GM12878 (cell line): Measurements from ENCODE around the gene BAAT. TPM values are rescaled to one million over a fixed set of nuclear protein-coding genes. Genes with fewer than 3 reads are reported as not detected.

Source experiments
- ATAC-seq: fragments of 200-7000 bp; cut with Tn5 transposase; 3 replicates; pipeline ENCODE4 v1.9.1; 2020; ENCODE audit warnings: mild to moderate bottlenecking, moderate library complexity
- BruUV-seq: library from RNA; stranded (reverse); fragments of 400-500 nt; replicated peaks from 2 replicates; lab custom pipeline; 2021; lab: Mats Ljungman, UMichigan
- CTCF ChIA-PET: fragments of 300-600 bp; sonication (Branson Sonifier 250); formaldehyde crosslinking; extraction: SDS; loops from one replicate; lab custom pipeline; 2021; ENCODE audit warnings: inconsistent platforms; lab: Yijun Ruan, JAX
- POLR2A ChIA-PET: fragments of 350-600 bp; formaldehyde crosslinking; extraction: SDS; loops from one replicate; lab custom pipeline; 2021; ENCODE audit warnings: inconsistent platforms; lab: Charles Lee
- RAD21 ChIA-PET: fragments of 300-600 bp; sonication (Branson Sonifier 250); formaldehyde crosslinking; loops from one replicate; lab custom pipeline; 2023; ENCODE audit warnings: antibody characterized with exemption; ENCODE audit not compliant: unreplicated experiment; lab: Charles Lee
- SMC1A ChIA-PET: fragments of 300-600 bp; sonication (Branson Sonifier 250); formaldehyde crosslinking; loops from one replicate; lab custom pipeline; 2023; ENCODE audit not compliant: unreplicated experiment, uncharacterized antibody; lab: Charles Lee
- DNase-seq: peaks from one replicate; pipeline ENCODE4 v3.0.0-alpha.2; 2011; ENCODE audit warnings: low read depth, low spot score
- FAIRE-seq: peaks from 3 replicates; lab custom pipeline; 2011; peaks lifted over from hg19 to GRCh38; lab: Jason Lieb, UNC
- H2AFZ ChIP-seq: 2 replicates; pipeline ENCODE4 v1.6.0; 2011; ENCODE audit warnings: low read depth, low read length, control low read depth; ENCODE audit not compliant: control insufficient read depth
- H3K27ac ChIP-seq: 2 replicates; pipeline ENCODE4 v1.5.1; 2011; ENCODE audit warnings: control low read depth; ENCODE audit not compliant: control insufficient read depth, insufficient read depth
- H3K27me3 ChIP-seq, 2 experiments: replicated peaks in 1 of 2; 2 replicates each; pipeline versions ENCODE4 v1.6.0 to v1.6.1; 2011; ENCODE audit warnings: low read length in 1 of 2; ENCODE audit not compliant: control insufficient read depth in 2 of 2, insufficient read depth in 2 of 2
- H3K36me3 ChIP-seq, 2 experiments: 2 replicates each; pipeline ENCODE4 v1.5.1; 2011; ENCODE audit warnings: low read length in 1 of 2; ENCODE audit not compliant: control insufficient read depth in 2 of 2, insufficient read depth in 2 of 2
- H3K4me1 ChIP-seq: 2 replicates; pipeline ENCODE4 v1.6.1; 2011; ENCODE audit warnings: mild to moderate bottlenecking, low read length, moderate library complexity, mixed read lengths; ENCODE audit not compliant: control insufficient read depth, insufficient read depth
- H3K4me2 ChIP-seq: 2 replicates; pipeline ENCODE4 v1.6.0; 2011; ENCODE audit warnings: control low read depth; ENCODE audit not compliant: control insufficient read depth, insufficient read depth
- H3K4me3 ChIP-seq: fragments of 200-600 bp; sonication (generic); 2 replicates; pipeline ENCODE4 v1.5.1; 2016
- H3K79me2 ChIP-seq: 2 replicates; pipeline ENCODE4 v1.6.0; 2011; ENCODE audit warnings: low read length; ENCODE audit not compliant: control insufficient read depth, insufficient read depth
- H3K9ac ChIP-seq: 2 replicates; pipeline ENCODE4 v1.8.0; 2011; ENCODE audit warnings: low read length, control low read depth, mixed read lengths; ENCODE audit not compliant: control insufficient read depth, insufficient read depth
- H3K9me3 ChIP-seq: replicated peaks from 3 replicates; pipeline ENCODE4 v1.5.1; 2011; ENCODE audit warnings: mild to moderate bottlenecking, low read length; ENCODE audit not compliant: control insufficient read depth, insufficient read depth
- H4K20me1 ChIP-seq: 2 replicates; pipeline ENCODE4 v1.6.0; 2011; ENCODE audit not compliant: control insufficient read depth, insufficient read depth
- BCL11A ChIP-seq: IDR thresholded peaks from 2 replicates; pipeline ENCODE4 v1.6.1; 2011; ENCODE audit warnings: low read depth, low read length
- CBX5 ChIP-seq: sonication (generic); IDR thresholded peaks from 2 replicates; pipeline ENCODE4 v1.6.1; 2016; ENCODE audit warnings: low read depth, moderate library complexity, mild to moderate bottlenecking, inconsistent platforms
- CEBPZ ChIP-seq: fragments of 150-350 bp; IDR thresholded peaks from 2 replicates; pipeline ENCODE4 v1.6.1; 2016; ENCODE audit warnings: low read depth, low read length
- CREM ChIP-seq: IDR thresholded peaks from 2 replicates; pipeline ENCODE4 v1.6.1; 2014; ENCODE audit warnings: antibody characterized with exemption, low read depth
- ESRRA ChIP-seq: IDR thresholded peaks from 2 replicates; pipeline ENCODE4 v1.6.1; 2012; ENCODE audit warnings: mild to moderate bottlenecking, low read length, improper control_type of control experiment
- HDAC6 ChIP-seq: fragments of 200-600 bp; sonication (generic); IDR thresholded peaks from one replicate; pipeline ENCODE4 v1.8.0; 2017; ENCODE audit warnings: antibody characterized with exemption; ENCODE audit not compliant: unreplicated experiment
- HSF1 ChIP-seq: fragments of 150-350 bp; IDR thresholded peaks from 2 replicates; pipeline ENCODE4 v1.6.1; 2014; ENCODE audit warnings: mild to moderate bottlenecking, low read depth, low read length
- MTA2 ChIP-seq: fragments of 450-650 bp; IDR thresholded peaks from 2 replicates; pipeline ENCODE4 v1.6.1; 2016; ENCODE audit warnings: low read depth, mild to moderate bottlenecking, moderate library complexity
- NR2C1 ChIP-seq: fragments of 450-650 bp; IDR thresholded peaks from 2 replicates; pipeline ENCODE4 v1.6.1; 2017; ENCODE audit warnings: antibody characterized with exemption, mild to moderate bottlenecking, moderate library complexity
- NR2F1 ChIP-seq: fragments of 450-650 bp; conservative IDR thresholded peaks from 2 replicates; pipeline ENCODE4 v1.6.1; 2017; ENCODE audit warnings: mild to moderate bottlenecking
- PML ChIP-seq: IDR thresholded peaks from 2 replicates; pipeline ENCODE4 v1.6.1; 2012; ENCODE audit warnings: low read length, inconsistent platforms
- RBBP5 ChIP-seq: fragments of 200-600 bp; sonication (generic); conservative IDR thresholded peaks from 2 replicates; pipeline ENCODE4 v1.6.1; 2016
- REST ChIP-seq: IDR thresholded peaks from 2 replicates; pipeline ENCODE4 v1.6.1; 2012; ENCODE audit warnings: mild to moderate bottlenecking, low read depth, low read length
- STAT3 ChIP-seq: IDR thresholded peaks from 2 replicates; pipeline ENCODE4 v1.6.1; 2011; ENCODE audit warnings: low read depth, low read length, improper control_type of control experiment
- TAF1 ChIP-seq: IDR thresholded peaks from 2 replicates; pipeline ENCODE4 v1.6.1; 2011; ENCODE audit warnings: mild to moderate bottlenecking, low read depth, low read length, borderline replicate concordance
- TBL1XR1 ChIP-seq: IDR thresholded peaks from 2 replicates; pipeline ENCODE4 v1.6.1; 2012; ENCODE audit warnings: low read depth, low read length, improper control_type of control experiment
- TCF12 ChIP-seq: IDR thresholded peaks from 2 replicates; pipeline ENCODE4 v1.6.1; 2011; ENCODE audit warnings: low read depth, mild to moderate bottlenecking, low read length
- in situ Hi-C: fragments of 300-500 bp; cut with MboI; formaldehyde crosslinking; loops from 9 replicates; pipeline ENCODE4 v1.14.3; 2018; ENCODE audit warnings: mixed read lengths
- intact Hi-C: fragments of 100-400 bp; cut with micrococcal nuclease; formaldehyde crosslinking; loops from one replicate; pipeline ENCODE4 v1.14.2; 2022; ENCODE audit not compliant: unreplicated experiment
- polyA plus RNA-seq, 11 experiments: library from polyadenylated mRNA; depleted of rRNA in 4 of 11; unstranded in 6 of 11; stranded (reverse) in 5 of 11; fragments of >200 nt; fragmentation: Nextera tagmentation in 4 of 11; fragmentation: Illumina TruSeq in 1 of 11; extraction: Ambion mirVana in 4 of 11; extraction: Trizol in 1 of 11; gene quantifications; 1 replicate in 1 of 11; 2 replicates in 10 of 11; pipeline versions ENCODE4 v1.2.1 to v1.2.3, GENCODE V29; 2011 to 2016; ENCODE audit warnings: inconsistent platforms in 2 of 11, missing spikeins in 2 of 11, low read depth in 1 of 11
- total RNA-seq, 4 experiments: library from RNA; depleted of rRNA in 3 of 4; stranded (reverse); fragments of >200 nt in 3 of 4; fragmentation: Illumina TruSeq in 1 of 4; extraction: Trizol in 1 of 4; gene quantifications; 2 replicates each; pipeline versions ENCODE4 v1.2.1 to v1.2.3, GENCODE V29; 2013 to 2021
- TF ChIP-seq, protein P1 (sequence below): IDR thresholded peaks from 2 replicates; pipeline ENCODE4 v1.6.1; 2012; ENCODE audit warnings: low read depth, low read length, improper control_type of control experiment

BAAT gene
- total and polyA plus RNA-seq, 10 of the 15 experiments (the other 5 are each of a cell fraction or from before 2014, with no cell fraction given) = 0.02 to 0.26 (median 0.06) TPM; not detected in 2

- TF ChIP-seq TBL1XR1 = no peak
Observed at GRCh38 chr9:101415578-101415977, 30.8 kb upstream of the BAAT start (continued).

DNA sequence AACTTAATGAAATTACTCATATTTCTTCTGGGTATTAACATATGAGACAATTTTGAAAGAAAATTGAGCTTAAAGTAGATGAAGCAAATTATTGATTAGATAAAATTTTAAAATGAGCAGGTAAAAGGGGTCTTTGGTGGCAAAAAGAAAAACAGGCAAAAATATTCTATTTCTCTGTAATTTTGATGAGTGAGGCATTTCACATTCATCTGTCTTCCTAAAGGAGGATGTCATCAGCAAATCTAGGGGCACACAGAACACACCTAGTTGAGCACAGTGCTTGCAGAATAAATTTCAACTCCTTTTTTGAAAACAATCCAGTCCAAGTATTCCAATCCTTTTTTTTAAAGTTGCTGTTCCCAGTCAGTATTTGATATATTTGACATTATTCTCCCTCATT, 30.0 kb upstream of the BAAT start:
- no peak for FAIRE-seq
- no peak for ATAC-seq
- Histone ChIP-seq H3K9ac (no peak overlapping the region), H3K4me3 (no peak overlapping the region), H3K27me3 (no peaks in the 10 kb centered on the region), H4K20me1 (no peaks in the 10 kb centered on the region), H3K4me2 (no peak overlapping the region), H3K79me2 (no peaks in the 10 kb centered on the region), H3K4me1 (no peaks in the 10 kb centered on the region), H3K27ac (no peak overlapping the region), H3K36me3 (no peaks in the 10 kb centered on the region), H3K9me3 (peaks cover 4% of the 10 kb centered on the region), H2AFZ (no peak overlapping the region)
- intact Hi-C loops = no loop called here
- no TSS peak for BruUV-seq
- ChIA-PET CTCF (interaction anchor here (1.3 to 1.7 kb wide), 2 partner anchors 12 to 28 kb away, joined by 3 to 5 read pairs; no protein-coding TSS in a partner anchor), RAD21 (no interaction called here), POLR2A (no interaction called here), SMC1A (no interaction called here)
- DNase-seq = no peak
- in situ Hi-C loops = no loop called here
- TF ChIP-seq HSF1 (no peak), RBBP5 (no peak), ESRRA (no peak), PML (no peak), TCF12 (no peak), CREM (no peak), STAT3 (no peak), HDAC6 (no peak), MTA2 (no peak), NR2F1 (no peak), CEBPZ (no peak), TAF1 (no peak), REST (no peak), NR2C1 (no peak), BCL11A (no peak), CBX5 (no peak)
- TF ChIP-seq, protein P1, sequence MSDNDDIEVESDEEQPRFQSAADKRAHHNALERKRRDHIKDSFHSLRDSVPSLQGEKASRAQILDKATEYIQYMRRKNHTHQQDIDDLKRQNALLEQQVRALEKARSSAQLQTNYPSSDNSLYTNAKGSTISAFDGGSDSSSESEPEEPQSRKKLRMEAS = no peak
